BE2C (cell line): ENCODE measurements around the gene SH3RF3.

ENCODE experiments used
- DNase-seq: peaks from one replicate; pipeline ENCODE4 v3.0.0-alpha.2; 2020
- H3K27me3 ChIP-seq: fragments of 250-450 bp; sonication (Bioruptor Pico); 2 replicates; pipeline ENCODE4 v1.5.1; 2020; ENCODE audit warnings: mild to moderate bottlenecking
- H3K36me3 ChIP-seq: fragments of 250-450 bp; sonication (Bioruptor Pico); 2 replicates; pipeline ENCODE4 v1.5.1; 2020; ENCODE audit warnings: mild to moderate bottlenecking
- H3K4me1 ChIP-seq: fragments of 250-450 bp; sonication (Bioruptor Pico); 2 replicates; pipeline ENCODE4 v1.5.1; 2020
- H3K4me3 ChIP-seq: 2 replicates; pipeline ENCODE4 v1.5.1; 2011; ENCODE audit warnings: low read depth, low read length
- H3K9me3 ChIP-seq: fragments of 250-450 bp; sonication (Bioruptor Pico); 2 replicates; pipeline ENCODE4 v1.5.1; 2020
- TF ChIP-seq, protein P1 (sequence below): IDR thresholded peaks from 2 replicates; pipeline ENCODE4 v1.5.1; 2012; ENCODE audit warnings: mild to moderate bottlenecking, low read depth, low read length

SH3RF3 gene

DNA sequence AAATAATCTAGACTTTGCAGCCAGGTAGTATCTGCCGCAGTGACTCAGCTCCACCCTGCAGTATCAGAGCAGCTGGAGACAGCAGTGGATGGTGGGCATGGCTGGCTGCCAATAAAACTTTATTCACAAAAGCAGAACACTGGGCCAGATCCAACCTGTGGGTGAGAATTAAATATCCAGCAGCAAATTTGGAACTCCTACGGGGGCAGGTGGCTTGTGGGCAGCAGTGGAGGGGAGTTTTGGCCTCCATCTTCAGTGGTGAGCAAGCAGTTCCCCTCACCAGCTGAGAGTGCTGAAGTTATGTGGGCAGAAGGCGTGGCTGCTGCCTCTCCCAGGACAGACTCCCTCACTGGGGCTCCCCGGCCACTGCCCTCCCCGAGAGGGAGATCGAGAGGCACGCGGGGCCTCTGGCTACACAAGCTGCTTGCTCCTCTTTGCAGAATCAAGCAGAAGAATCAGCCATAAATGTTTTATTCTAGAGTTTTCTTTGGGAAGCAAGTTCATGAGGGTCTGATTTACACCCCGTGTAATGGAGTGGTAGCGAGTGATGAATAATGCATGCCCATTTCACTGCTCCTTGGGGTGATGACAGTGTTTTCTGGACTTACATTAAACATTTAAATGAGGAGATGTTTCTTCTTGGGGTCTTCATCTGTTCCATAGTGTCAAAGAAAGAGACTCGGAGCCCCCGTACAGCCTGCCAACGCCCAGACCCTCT lies 280.5 kb downstream of the SH3RF3 start:
- H3K27me3 ChIP-seq = no peaks in the 10 kb centered on the region
- no peaks in the 10 kb centered on the region for H3K36me3 ChIP-seq
- no peak for DNase-seq
- TF ChIP-seq, protein P1, sequence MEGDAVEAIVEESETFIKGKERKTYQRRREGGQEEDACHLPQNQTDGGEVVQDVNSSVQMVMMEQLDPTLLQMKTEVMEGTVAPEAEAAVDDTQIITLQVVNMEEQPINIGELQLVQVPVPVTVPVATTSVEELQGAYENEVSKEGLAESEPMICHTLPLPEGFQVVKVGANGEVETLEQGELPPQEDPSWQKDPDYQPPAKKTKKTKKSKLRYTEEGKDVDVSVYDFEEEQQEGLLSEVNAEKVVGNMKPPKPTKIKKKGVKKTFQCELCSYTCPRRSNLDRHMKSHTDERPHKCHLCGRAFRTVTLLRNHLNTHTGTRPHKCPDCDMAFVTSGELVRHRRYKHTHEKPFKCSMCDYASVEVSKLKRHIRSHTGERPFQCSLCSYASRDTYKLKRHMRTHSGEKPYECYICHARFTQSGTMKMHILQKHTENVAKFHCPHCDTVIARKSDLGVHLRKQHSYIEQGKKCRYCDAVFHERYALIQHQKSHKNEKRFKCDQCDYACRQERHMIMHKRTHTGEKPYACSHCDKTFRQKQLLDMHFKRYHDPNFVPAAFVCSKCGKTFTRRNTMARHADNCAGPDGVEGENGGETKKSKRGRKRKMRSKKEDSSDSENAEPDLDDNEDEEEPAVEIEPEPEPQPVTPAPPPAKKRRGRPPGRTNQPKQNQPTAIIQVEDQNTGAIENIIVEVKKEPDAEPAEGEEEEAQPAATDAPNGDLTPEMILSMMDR = no peak
- H3K4me3 ChIP-seq = no peak overlapping the region
- H3K4me1 ChIP-seq = no peaks in the 10 kb centered on the region
- H3K9me3 ChIP-seq = no peaks in the 10 kb centered on the region

DNA sequence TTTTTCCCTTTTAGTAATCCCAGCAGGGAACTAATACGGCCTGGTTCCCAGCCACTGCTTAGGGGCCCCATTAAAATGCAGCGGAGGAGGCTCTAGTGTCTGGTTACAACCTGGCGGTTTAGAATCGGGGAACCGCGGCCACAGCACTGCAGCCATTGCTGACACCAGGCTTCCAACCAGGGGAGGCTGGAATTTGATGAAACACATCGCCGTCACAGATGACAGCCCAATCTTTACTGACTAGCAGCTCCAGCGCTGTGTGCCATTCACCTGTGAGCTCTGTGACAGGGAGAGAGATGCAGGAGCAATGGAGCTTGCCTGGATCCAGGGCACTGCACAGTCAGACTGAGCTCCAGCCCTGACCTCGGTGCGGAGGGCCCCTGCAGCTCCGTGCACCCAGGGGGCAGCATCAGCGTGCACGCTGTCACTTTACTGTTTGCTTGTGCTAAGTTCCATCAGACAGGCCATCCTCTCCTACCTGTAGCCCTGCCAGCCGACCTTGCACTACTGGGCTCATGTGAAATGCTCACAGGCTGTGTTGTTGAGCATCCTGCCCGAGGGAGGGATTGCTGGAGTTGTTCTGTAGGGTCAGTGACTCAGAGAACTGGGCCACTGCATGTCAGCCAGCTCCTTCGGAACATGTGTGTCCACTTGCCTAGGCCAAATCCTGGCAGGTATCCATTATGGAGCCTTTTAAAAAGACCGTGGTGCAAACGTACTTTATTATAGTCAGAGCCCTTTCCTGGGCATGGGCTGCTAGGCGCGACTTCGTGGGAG lies 281.2 kb downstream of the SH3RF3 start:
- H3K27me3 ChIP-seq = no peaks in the 10 kb centered on the region
- no peaks in the 10 kb centered on the region for H3K4me1 ChIP-seq
- no peaks in the 10 kb centered on the region for H3K36me3 ChIP-seq
- TF ChIP-seq, protein P1 = no peak
- DNase-seq = no peak
- no peaks in the 10 kb centered on the region for H3K9me3 ChIP-seq
- H3K4me3 ChIP-seq = no peak overlapping the region

DNA sequence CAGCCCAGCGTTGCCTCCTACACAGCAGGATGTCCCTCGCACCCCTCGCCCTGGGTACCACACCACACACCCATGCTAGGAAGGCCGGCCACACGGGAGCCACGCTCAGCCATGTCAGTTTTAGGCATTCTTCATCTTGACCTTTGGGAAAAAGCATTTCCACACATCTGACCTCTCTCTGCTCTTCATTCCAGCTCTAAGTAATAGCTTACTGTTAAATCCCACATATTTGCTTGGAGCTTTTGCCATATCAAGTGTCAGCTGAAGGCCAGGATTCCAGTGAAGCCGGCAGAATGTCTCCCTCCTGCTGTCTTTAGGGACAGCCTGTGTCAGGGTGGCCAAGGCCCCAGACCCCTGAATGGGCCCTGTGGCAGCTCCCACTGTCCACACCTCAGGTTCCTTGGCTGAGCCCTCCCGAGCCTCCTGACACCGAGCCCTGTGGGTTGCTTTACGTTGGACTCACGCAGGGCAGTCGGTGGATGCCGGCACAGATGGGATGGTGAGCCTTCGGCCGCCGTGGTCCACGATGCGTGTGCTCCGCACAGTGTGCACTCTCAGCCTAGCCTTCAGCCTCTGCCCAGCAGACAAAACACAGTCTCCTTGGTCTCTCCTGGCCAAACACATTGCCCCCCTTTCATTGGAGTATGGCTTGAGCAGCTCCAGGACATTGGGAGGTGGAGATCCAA lies 282.8 kb downstream of the SH3RF3 start:
- Histone ChIP-seq H3K4me1 (no peaks in the 10 kb centered on the region), H3K4me3 (no peak overlapping the region), H3K36me3 (no peaks in the 10 kb centered on the region), H3K27me3 (no peaks in the 10 kb centered on the region), H3K9me3 (no peaks in the 10 kb centered on the region)
- DNase-seq = no peak
- TF ChIP-seq, protein P1 = no peak

DNA sequence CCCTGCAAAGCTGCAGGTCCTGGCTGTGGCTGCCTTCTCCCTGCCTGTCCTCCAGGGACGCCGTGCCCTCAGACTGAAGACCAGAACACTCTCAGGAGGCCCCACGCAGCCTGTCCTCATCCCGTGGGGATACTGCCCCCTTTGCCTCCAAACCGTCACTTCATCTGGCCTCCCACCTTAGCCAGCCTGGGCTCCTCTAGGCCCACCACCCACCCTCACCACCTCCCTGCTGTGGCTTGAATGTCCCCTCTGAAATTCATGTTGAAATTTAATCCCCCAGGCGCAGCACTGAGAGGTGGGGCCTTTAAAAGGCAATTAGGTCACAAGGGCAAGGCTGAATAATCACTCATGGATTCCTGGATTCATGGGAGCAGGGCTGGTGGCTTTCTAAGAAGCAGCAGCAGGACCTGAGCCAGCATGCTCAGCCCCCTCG lies 286.6 kb downstream of the SH3RF3 start:
- Histone ChIP-seq H3K9me3 (no peaks in the 10 kb centered on the region), H3K4me3 (no peak overlapping the region), H3K4me1 (no peaks in the 10 kb centered on the region), H3K36me3 (no peaks in the 10 kb centered on the region), H3K27me3 (no peaks in the 10 kb centered on the region)
- TF ChIP-seq, protein P1 = no peak
- no peak for DNase-seq

DNA sequence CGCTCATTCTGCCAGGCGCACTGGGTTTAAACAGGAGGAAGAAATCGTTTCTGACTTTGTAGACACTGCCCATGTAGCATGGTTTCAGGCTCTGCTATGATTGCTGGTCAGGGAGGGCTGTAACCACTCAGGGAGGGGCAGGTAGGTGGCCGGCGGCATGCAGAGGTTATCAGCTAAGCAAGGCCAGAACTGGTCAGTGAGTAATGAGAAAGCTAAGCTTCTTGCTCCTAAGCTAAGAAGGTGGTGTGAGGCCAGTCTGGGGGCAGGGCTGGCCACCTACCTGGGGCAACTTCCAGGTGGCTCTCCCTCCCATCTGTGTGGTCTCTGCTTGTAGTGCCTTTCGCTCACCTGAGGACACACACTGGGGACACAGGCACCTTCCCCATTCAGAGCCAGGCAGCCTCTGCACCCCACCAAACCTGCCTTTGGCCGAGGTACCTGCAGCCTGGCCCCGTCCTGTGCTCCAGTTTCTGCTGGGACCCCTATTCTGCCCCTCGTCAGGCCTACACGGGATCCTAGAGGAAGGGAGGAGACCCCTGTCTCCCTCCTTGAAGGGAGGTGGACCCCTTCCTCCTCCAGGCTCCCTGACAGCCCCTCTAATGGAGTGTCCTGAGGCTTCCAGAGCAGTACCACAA lies 288.8 kb downstream of the SH3RF3 start:
- H3K4me1 ChIP-seq = no peaks in the 10 kb centered on the region
- DNase-seq = no peak
- TF ChIP-seq, protein P1 = no peak
- no peaks in the 10 kb centered on the region for H3K9me3 ChIP-seq
- no peaks in the 10 kb centered on the region for H3K36me3 ChIP-seq
- H3K27me3 ChIP-seq = no peaks in the 10 kb centered on the region
- no peak overlapping the region for H3K4me3 ChIP-seq
